T-helper 22 cell (primary cell): ENCODE data around the gene GATA2.

ENCODE experiments used
- DNase-seq: peaks from one replicate; pipeline ENCODE4 v3.0.0-alpha.2; 2020; ENCODE audit warnings: low read depth

Gene GATA2

GRCh38 chr3:128487813-128488635, 5.0 kb downstream of the GATA2 start:
- DNase-seq = no peak

GRCh38 chr3:128487538-128487812, 5.5 kb downstream of the GATA2 start:
- no peak for DNase-seq

GRCh38 chr3:128486681-128487537, 6.1 kb downstream of the GATA2 start:
- no peak for DNase-seq

- no peak for DNase-seq
These were observed 6.8 kb downstream of the GATA2 start for GRCh38 chr3:128486205-128486628.

- DNase-seq = no peak
These were observed 7.5 kb downstream of the GATA2 start for GRCh38 chr3:128485282-128486204.

GRCh38 chr3:128484404-128485281, 8.4 kb downstream of the GATA2 start:
- no peak for DNase-seq

- DNase-seq = no peak
These were observed 9.2 kb downstream of the GATA2 start for GRCh38 chr3:128483657-128484403.

GRCh38 chr3:128482666-128483656, 10.0 kb downstream of the GATA2 start:
- no peak for DNase-seq

- DNase-seq = no peak
These were observed 10.8 kb downstream of the GATA2 start for GRCh38 chr3:128482175-128482574.

- DNase-seq = no peak
These were observed 11.5 kb downstream of the GATA2 start for GRCh38 chr3:128481438-128481942.

- no peak for DNase-seq
These were observed 12.1 kb downstream of the GATA2 start for GRCh38 chr3:128480717-128481437.

GRCh38 chr3:128480278-128480677, 12.7 kb downstream of the GATA2 start:
- DNase-seq = no peak

- no peak for DNase-seq
These were observed 13.4 kb downstream of the GATA2 start for GRCh38 chr3:128479558-128480086.

GRCh38 chr3:128478576-128479506, 14.2 kb downstream of the GATA2 start:
- DNase-seq = no peak

GRCh38 chr3:128476659-128477058, 16.3 kb downstream of the GATA2 start:
- DNase-seq = no peak

- DNase-seq = no peak
These were observed 17.6 kb downstream of the GATA2 start for GRCh38 chr3:128475355-128475754.

- DNase-seq = no peak
These were observed 19.3 kb downstream of the GATA2 start for GRCh38 chr3:128473737-128474136.
